DOHH2 (cell line): ENCODE results near the gene TFCP2.

Experiments
- EZH2phosphoT487 ChIP-seq: fragments of 200-600 bp; sonication (generic); IDR thresholded peaks from 2 replicates; pipeline ENCODE4 v1.6.1; 2017; ENCODE audit warnings: borderline replicate concordance, mild to moderate bottlenecking, antibody characterized with exemption, low read length, moderate library complexity, mixed read lengths
- TF ChIP-seq, protein P1 (sequence below): fragments of 200-600 bp; sonication (generic); IDR thresholded peaks from one replicate; pipeline ENCODE4 v1.5.1; 2014; ENCODE audit warnings: antibody characterized with exemption, mild to moderate bottlenecking, low read depth, low read length; ENCODE audit not compliant: poor library complexity, severe bottlenecking

DNA sequence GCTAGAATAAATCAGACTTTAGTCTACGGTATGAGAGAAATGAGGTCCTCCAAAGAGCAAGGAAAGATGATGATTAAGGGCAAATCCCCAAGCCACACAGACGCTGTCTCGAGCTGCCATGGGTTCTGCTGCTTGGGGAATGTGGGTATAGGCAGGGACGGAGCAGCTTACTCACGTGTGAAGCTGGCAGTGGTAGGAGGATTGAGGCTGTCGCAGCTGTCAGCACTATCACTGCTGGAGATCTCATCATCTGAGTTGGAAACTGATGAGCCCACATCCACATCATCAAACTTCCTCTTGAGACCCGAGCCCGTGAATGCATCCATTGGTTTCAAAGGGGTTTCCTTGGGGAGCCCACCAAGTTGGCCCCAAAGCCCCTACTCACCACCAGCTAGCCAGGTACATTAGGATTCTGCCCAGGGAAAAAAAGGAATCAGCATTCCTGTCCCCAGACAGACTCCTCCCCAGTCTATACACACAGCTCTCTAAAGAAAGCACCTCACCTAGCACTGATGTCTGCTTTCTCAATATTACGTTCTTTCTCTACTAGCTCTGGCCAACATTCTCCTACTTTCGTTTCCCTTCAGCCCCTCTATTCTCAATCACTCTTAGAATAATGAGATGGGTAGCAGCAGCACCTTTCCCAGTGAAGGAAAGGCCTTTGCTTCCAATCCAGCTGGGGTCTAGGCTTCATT is 96.6 kb downstream of the TFCP2 start:
- TF ChIP-seq, protein P1, sequence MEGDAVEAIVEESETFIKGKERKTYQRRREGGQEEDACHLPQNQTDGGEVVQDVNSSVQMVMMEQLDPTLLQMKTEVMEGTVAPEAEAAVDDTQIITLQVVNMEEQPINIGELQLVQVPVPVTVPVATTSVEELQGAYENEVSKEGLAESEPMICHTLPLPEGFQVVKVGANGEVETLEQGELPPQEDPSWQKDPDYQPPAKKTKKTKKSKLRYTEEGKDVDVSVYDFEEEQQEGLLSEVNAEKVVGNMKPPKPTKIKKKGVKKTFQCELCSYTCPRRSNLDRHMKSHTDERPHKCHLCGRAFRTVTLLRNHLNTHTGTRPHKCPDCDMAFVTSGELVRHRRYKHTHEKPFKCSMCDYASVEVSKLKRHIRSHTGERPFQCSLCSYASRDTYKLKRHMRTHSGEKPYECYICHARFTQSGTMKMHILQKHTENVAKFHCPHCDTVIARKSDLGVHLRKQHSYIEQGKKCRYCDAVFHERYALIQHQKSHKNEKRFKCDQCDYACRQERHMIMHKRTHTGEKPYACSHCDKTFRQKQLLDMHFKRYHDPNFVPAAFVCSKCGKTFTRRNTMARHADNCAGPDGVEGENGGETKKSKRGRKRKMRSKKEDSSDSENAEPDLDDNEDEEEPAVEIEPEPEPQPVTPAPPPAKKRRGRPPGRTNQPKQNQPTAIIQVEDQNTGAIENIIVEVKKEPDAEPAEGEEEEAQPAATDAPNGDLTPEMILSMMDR: no peak
- no peak for TF ChIP-seq EZH2phosphoT487
